ENCODE data around the gene IL6. TPM values are rescaled to one million over a fixed set of nuclear protein-coding genes. Genes with fewer than 3 reads are reported as not detected.
"Not testable (repeated sequence)": the region's sequence is repeated elsewhere in the genome, so short reads cannot be mapped to it uniquely, and the experiment has no call there.

Gene IL6
- total RNA-seq, 1 experiment from 2014 or later: 5.8 TPM

GRCh38 chr7:22697322-22697859 is 29.6 kb upstream of the IL6 start:
- DNase-seq (ENCODE audit: low read depth in 1 of 2, low spot score in 2 of 2): no peak
- Histone ChIP-seq H3K4me1 (replicated peaks) (peaks cover 9% of the 10 kb centered on the region), H3K27me3 (replicated peaks) (no peaks in the 10 kb centered on the region), H3K9me3 (replicated peaks) (no peaks in the 10 kb centered on the region), H3K4me3 (no peak overlapping the region), H3K36me3 (no peaks in the 10 kb centered on the region), H3K27ac (no peak overlapping the region)

DNA sequence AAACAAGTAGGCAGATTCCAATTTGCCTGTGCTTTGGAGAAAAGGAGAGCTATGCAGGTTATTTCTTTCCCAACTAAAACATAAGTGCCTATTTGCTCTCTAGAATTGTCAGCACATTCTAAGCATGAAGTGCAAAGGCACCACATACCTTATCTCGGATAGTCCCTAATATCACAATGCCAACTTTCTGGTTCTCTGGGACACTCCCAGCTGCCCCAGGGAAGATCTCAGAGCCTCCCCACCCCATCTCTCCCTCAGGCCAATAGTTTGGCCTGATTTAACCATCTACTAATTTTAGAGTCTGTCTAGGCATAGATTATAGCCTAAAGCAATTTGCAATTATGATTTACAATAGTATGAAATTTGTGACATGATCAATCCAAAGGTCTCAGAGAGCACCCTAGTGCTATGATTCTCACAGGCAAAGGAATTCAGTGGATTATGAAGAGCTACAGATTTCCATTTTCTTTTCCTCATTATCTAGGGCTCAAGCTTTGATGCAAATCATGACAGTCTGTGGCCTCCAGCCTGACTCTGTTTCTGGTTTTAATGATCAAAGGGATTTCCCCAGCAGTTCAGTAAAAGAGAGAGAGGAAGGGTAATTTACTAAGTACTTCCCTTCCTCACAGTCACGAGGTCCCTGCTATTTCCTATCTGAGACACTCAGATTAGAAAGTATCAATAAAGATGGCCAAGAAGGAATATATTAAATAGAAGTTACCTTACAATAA is 29.0 kb upstream of the IL6 start:
- Histone ChIP-seq H3K4me1 (replicated peaks) (peaks cover 9% of the 10 kb centered on the region), H3K27me3 (replicated peaks) (no peaks in the 10 kb centered on the region), H3K27ac (no peak overlapping the region), H3K9me3 (replicated peaks) (no peaks in the 10 kb centered on the region), H3K4me3 (no peak overlapping the region), H3K36me3 (no peaks in the 10 kb centered on the region)
- no peak for DNase-seq (ENCODE audit: low read depth in 1 of 2, low spot score in 2 of 2)

DNA sequence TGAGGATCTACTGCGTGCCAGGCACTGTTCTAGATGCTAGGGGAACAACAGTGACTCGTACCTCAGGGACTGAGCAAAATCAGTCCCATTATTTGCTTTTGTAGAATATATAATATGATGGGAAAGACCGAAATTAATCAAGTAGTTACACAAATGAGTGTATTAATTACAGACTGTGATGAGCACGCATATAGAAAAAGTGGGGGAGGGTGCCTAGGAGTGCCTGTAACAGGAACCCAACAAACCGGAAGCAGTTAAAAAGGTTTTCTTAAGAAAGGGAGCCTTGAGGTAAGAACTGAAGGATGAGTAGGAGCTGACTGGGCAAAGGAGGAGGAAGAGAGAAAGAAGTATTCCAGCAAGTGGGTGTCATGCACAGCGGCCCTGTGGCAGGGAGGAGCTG is 28.2 kb upstream of the IL6 start:
- H3K4me1 ChIP-seq (replicated peaks): peaks cover 9% of the 10 kb centered on the region
- H3K4me3 ChIP-seq: no peak overlapping the region
- no peaks in the 10 kb centered on the region for H3K36me3 ChIP-seq
- no peak overlapping the region for H3K27ac ChIP-seq
- H3K9me3 ChIP-seq (replicated peaks): no peaks in the 10 kb centered on the region
- no peaks in the 10 kb centered on the region for H3K27me3 ChIP-seq (replicated peaks)
- no peak for DNase-seq (ENCODE audit: low read depth in 1 of 2, low spot score in 2 of 2)

DNA sequence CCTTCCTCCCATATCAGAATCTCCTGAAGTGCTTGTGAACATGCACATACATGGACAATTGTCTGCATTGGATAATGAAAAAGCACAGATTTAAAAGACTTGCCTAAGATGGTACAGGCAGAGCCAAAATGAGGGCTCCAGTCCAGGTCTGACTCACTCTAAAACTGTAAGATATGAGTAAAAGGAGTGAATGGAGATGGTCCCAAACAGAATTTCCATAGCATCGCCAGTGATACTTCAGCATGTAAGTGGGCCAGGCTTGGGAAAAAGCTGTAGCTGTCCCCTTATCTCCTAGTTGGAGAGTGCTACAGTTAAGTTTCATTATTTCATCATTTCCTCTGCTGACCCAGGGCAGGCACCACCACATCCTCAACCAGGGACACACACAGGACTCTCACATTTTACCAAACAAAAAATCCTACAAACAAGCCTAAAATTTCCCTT is 26.4 kb upstream of the IL6 start:
- DNase-seq (ENCODE audit: low read depth in 1 of 2, low spot score in 2 of 2): no peak

GRCh38 chr7:22702516-22702915 is 24.5 kb upstream of the IL6 start:
- no peaks in the 10 kb centered on the region for H3K27me3 ChIP-seq (replicated peaks)
- no peaks in the 10 kb centered on the region for H3K4me1 ChIP-seq (replicated peaks)
- no peaks in the 10 kb centered on the region for H3K9me3 ChIP-seq (replicated peaks)
- no peaks in the 10 kb centered on the region for H3K36me3 ChIP-seq
- H3K27ac ChIP-seq: no peak overlapping the region
- H3K4me3 ChIP-seq: no peak overlapping the region
- no peak for DNase-seq (ENCODE audit: low read depth in 1 of 2, low spot score in 2 of 2)

More for the DNA sequence above, 26.4 kb upstream of the IL6 start:
- no peaks in the 10 kb centered on the region for H3K27me3 ChIP-seq (replicated peaks)
- H3K27ac ChIP-seq: no peak overlapping the region
- no peaks in the 10 kb centered on the region for H3K9me3 ChIP-seq (replicated peaks)
- H3K4me3 ChIP-seq: no peak overlapping the region
- H3K36me3 ChIP-seq: no peaks in the 10 kb centered on the region
- H3K4me1 ChIP-seq (replicated peaks): peaks cover 9% of the 10 kb centered on the region

GRCh38 chr7:22703107-22703855 is 23.7 kb upstream of the IL6 start:
- not testable (repeated sequence) for H3K27me3 ChIP-seq (replicated peaks); DNase-seq (ENCODE audit: low read depth in 1 of 2, low spot score in 2 of 2); H3K27ac ChIP-seq; H3K9me3 ChIP-seq (replicated peaks); H3K4me3 ChIP-seq; H3K36me3 ChIP-seq; H3K4me1 ChIP-seq (replicated peaks)

- H3K9me3 ChIP-seq (replicated peaks); DNase-seq (ENCODE audit: low read depth in 1 of 2, low spot score in 2 of 2); H3K27ac ChIP-seq; H3K4me1 ChIP-seq (replicated peaks); H3K36me3 ChIP-seq; H3K4me3 ChIP-seq; H3K27me3 ChIP-seq (replicated peaks): not testable (repeated sequence)
Measured at GRCh38 chr7:22703978-22704610, 22.9 kb upstream of the IL6 start.

DNA sequence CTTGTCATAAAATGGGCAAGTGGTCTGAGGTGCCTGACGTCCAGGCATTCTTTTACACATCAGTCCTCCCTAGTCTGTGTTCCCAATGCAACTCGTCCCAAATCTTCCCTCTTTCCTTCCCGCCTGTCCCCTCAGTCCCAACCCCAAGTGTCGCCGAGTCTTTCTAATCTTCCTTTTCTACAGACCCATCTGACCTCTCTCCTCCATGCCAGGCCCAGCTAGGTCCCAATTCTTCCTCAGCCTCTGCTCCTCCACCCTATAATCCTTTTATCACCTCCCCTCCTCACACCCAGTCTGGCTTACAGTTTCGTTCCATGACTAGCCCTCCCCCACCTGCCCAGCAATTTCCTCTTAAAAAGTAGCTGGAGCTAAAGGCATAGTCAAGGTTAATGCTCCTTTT is 22.3 kb upstream of the IL6 start:
- H3K4me1 ChIP-seq (replicated peaks); DNase-seq (ENCODE audit: low read depth in 1 of 2, low spot score in 2 of 2); H3K36me3 ChIP-seq; H3K27me3 ChIP-seq (replicated peaks); H3K9me3 ChIP-seq (replicated peaks); H3K27ac ChIP-seq; H3K4me3 ChIP-seq: not testable (repeated sequence)

DNA sequence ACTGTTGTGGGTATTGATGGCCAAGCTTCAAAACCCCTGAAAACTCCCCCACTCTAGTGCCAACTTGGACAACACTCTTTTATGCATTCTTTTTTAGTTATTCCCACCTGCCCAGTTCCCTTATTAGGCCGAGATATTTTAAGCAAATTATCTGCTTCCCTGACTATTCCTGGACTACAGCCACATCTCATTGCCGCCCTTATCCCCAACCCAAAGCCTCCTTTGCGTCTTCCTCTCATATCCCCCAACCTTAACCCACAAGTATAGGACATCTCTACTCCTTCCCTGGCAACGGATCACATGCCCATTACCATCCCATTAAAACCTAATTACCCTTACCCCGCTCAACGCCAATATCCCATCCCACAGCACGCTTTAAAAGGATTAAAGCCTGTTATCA is 21.1 kb upstream of the IL6 start:
- H3K27ac ChIP-seq; H3K4me1 ChIP-seq (replicated peaks); H3K4me3 ChIP-seq; DNase-seq (ENCODE audit: low read depth in 1 of 2, low spot score in 2 of 2); H3K27me3 ChIP-seq (replicated peaks); H3K36me3 ChIP-seq; H3K9me3 ChIP-seq (replicated peaks): not testable (repeated sequence)

- H3K4me1 ChIP-seq (replicated peaks); DNase-seq (ENCODE audit: low read depth in 1 of 2, low spot score in 2 of 2); H3K9me3 ChIP-seq (replicated peaks): not testable (repeated sequence)
Measured at GRCh38 chr7:22707026-22707691, 19.8 kb upstream of the IL6 start.

DNA sequence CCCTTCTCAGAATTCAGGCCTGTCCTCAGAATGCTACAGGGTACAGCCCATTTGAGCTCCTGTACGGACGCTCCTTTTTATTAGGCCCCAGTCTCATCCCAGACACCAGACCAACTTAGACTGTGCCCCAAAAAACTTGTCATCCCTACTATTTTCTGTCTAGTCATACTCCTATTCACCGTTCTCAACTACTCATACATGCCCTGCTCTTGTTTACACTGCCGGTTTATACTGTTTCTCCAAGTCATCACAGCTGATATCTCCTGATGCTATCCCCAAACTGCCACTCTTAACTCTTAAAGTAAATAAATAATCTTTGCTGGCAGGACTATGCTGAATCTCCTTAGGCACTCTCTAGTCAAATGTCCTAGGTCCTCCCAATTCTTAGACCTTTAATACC is 18.8 kb upstream of the IL6 start:
- H3K27me3 ChIP-seq (replicated peaks); H3K4me3 ChIP-seq; DNase-seq (ENCODE audit: low read depth in 1 of 2, low spot score in 2 of 2); H3K9me3 ChIP-seq (replicated peaks); H3K36me3 ChIP-seq; H3K27ac ChIP-seq; H3K4me1 ChIP-seq (replicated peaks): not testable (repeated sequence)

More at GRCh38 chr7:22707026-22707691, 19.8 kb upstream of the IL6 start:
- H3K4me3 ChIP-seq; H3K27me3 ChIP-seq (replicated peaks); H3K36me3 ChIP-seq; H3K27ac ChIP-seq: not testable (repeated sequence)

GRCh38 chr7:22708677-22709061 is 18.3 kb upstream of the IL6 start:
- H3K4me3 ChIP-seq; H3K36me3 ChIP-seq; H3K27ac ChIP-seq; DNase-seq (ENCODE audit: low read depth in 1 of 2, low spot score in 2 of 2); H3K27me3 ChIP-seq (replicated peaks); H3K9me3 ChIP-seq (replicated peaks); H3K4me1 ChIP-seq (replicated peaks): not testable (repeated sequence)

DNA sequence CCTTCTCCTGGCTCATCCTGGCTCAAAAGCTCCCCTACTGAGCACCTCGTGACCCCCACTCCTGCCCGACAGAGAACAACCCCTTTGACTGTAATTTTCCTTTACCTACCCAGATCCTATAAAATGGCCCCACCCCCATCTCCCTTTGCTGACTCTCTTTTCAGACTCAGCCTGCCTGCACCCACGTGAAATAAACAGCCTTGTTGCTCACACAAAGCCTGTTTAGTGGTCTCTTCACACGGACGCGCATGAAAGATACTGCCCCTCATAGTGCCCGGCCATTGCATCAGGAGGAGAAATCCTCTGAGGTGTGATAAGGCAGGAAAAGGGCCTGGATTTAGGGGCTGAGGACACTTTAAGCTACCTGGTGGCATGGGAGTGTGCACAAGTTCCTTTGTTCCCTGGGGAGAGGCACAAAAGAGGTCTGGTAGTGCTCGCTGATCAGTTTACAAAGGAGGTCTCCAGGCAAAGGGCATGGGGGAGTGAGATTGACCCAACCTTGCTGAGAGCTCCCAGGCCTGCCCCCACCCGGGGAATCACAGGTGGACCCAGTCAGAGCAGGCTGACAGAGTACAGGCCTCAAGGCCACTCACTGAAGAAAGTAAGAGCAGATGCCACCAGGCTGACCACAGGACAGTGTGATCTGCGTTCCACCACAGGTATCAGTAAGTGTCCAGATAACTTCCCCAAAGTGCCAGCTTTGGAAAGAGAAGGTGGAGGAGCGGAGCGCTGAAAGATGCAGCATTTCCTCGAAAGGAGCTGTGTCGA is 17.8 kb upstream of the IL6 start:
- not testable (repeated sequence) for H3K27ac ChIP-seq; H3K4me3 ChIP-seq; H3K36me3 ChIP-seq; DNase-seq (ENCODE audit: low read depth in 1 of 2, low spot score in 2 of 2); H3K4me1 ChIP-seq (replicated peaks); H3K27me3 ChIP-seq (replicated peaks); H3K9me3 ChIP-seq (replicated peaks)

Measured in SJSA1 (cell line).